Gastrocnemius medialis (tissue), 4 donors: ENCODE measurements around the gene ANKS1B.

Experiments
- POLR2A ChIP-seq, 2 donors: fragments of 450-650 bp; IDR thresholded peaks; one replicate each; pipeline ENCODE4 v1.6.1; 2017; ENCODE audit warnings: antibody characterized with exemption in 2 of 2, mild to moderate bottlenecking in 2 of 2, moderate library complexity in 2 of 2
- TF ChIP-seq, protein P1 (sequence below), 5 experiments: fragments of 450-650 bp in 3 of 5; fragments of 200-600 bp in 2 of 5; sonication (generic) in 2 of 5; IDR thresholded peaks in 4 of 5; conservative IDR thresholded peaks in 1 of 5; 1 replicate in 4 of 5; 2 replicates in 1 of 5; pipeline ENCODE4 v1.5.1; 2016 to 2019; ENCODE audit warnings: antibody characterized with exemption in 5 of 5, mild to moderate bottlenecking in 3 of 5, moderate library complexity in 3 of 5

DNA sequence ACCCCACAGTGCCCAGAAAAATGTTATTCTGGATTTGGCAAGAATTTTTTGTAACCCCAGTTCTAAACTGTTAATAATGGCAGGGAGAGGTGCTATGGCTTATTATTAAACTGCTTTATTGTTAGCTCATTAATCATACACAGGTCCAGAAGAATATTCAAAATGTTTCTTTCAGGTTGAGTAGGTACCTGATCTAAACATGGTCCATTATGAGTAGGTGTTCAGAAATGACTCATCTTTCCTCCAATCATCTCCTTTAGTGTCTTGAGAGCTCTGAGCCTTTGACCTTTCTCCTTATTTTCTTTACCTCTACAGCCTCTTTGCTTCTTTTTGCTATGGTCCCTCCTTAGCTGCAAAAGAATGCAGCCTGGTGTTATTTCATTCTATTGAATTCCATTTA is 548.2 kb downstream of the ANKS1B start:
- TF ChIP-seq, protein P1, sequence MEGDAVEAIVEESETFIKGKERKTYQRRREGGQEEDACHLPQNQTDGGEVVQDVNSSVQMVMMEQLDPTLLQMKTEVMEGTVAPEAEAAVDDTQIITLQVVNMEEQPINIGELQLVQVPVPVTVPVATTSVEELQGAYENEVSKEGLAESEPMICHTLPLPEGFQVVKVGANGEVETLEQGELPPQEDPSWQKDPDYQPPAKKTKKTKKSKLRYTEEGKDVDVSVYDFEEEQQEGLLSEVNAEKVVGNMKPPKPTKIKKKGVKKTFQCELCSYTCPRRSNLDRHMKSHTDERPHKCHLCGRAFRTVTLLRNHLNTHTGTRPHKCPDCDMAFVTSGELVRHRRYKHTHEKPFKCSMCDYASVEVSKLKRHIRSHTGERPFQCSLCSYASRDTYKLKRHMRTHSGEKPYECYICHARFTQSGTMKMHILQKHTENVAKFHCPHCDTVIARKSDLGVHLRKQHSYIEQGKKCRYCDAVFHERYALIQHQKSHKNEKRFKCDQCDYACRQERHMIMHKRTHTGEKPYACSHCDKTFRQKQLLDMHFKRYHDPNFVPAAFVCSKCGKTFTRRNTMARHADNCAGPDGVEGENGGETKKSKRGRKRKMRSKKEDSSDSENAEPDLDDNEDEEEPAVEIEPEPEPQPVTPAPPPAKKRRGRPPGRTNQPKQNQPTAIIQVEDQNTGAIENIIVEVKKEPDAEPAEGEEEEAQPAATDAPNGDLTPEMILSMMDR (IDR thresholded peaks at IDR 0.05 in 4 of 5, conservative IDR thresholded peaks at IDR 0.05 in 1 of 5), result no peak
- no peak for TF ChIP-seq POLR2A (IDR thresholded peaks at IDR 0.05)
